HFF-Myc (cell line): ENCODE results near the gene KIF16B.

Experiments used
- DNase-seq: peaks from one replicate; pipeline ENCODE4 v3.0.0-alpha.2; 2011; ENCODE audit warnings: low read depth; ENCODE audit errors: extremely low read depth
- H3K4me3 ChIP-seq: replicated peaks from 2 replicates; pipeline ENCODE4 v1.5.1; 2011; ENCODE audit warnings: low read depth, mild to moderate bottlenecking, control low read depth, low read length
- TF ChIP-seq, protein P1 (sequence below): IDR thresholded peaks from 2 replicates; pipeline ENCODE4 v1.5.1; 2012; ENCODE audit warnings: mild to moderate bottlenecking, low read depth, low read length, control low read depth; ENCODE audit errors: missing control alignments

The KIF16B gene

DNA sequence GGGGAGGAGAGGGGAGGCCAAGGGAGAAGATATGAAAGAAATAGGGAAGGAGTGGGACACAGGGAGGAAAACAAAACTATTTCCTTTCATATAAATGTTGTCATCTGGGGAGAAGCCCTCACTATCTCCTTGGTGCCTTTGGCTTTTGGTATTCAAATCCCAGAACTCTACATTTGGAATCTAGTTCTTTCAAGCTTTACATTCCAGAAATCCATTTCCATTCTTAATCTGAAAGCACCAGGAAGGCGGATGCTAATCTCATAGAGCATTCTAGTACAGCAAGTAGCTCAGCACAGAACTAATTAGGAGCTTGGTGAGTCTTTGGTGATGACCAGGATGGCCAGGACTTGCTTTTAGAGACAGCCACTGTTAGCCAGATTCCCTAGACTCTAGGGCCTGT lies 177.9 kb downstream of the KIF16B start:
- TF ChIP-seq, protein P1, sequence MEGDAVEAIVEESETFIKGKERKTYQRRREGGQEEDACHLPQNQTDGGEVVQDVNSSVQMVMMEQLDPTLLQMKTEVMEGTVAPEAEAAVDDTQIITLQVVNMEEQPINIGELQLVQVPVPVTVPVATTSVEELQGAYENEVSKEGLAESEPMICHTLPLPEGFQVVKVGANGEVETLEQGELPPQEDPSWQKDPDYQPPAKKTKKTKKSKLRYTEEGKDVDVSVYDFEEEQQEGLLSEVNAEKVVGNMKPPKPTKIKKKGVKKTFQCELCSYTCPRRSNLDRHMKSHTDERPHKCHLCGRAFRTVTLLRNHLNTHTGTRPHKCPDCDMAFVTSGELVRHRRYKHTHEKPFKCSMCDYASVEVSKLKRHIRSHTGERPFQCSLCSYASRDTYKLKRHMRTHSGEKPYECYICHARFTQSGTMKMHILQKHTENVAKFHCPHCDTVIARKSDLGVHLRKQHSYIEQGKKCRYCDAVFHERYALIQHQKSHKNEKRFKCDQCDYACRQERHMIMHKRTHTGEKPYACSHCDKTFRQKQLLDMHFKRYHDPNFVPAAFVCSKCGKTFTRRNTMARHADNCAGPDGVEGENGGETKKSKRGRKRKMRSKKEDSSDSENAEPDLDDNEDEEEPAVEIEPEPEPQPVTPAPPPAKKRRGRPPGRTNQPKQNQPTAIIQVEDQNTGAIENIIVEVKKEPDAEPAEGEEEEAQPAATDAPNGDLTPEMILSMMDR = no peak
- DNase-seq = no peak

DNA sequence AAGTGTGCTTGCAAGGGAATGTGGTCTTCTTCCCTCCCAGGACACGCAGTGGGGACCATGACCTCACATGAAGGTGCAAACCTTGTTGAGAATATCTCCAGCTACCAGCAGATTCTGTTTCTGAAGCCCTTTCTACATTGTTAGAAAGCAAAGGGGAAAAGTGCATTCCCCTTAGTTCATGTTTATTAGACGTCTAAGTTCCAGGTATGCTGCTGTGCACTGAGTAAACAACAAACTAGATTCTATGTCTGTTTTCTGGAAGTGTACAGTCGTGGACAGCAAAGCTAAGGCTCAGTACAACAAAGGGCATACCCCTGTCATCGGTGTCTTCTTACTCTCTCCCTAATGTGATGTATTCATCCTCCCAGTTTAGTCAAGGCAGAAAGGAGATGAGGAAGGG lies 178.5 kb downstream of the KIF16B start:
- TF ChIP-seq, protein P1 = no peak
- DNase-seq = no peak
- H3K4me3 ChIP-seq = no peak overlapping the region

More for the DNA sequence above, 177.9 kb downstream of the KIF16B start:
- no peak overlapping the region for H3K4me3 ChIP-seq

DNA sequence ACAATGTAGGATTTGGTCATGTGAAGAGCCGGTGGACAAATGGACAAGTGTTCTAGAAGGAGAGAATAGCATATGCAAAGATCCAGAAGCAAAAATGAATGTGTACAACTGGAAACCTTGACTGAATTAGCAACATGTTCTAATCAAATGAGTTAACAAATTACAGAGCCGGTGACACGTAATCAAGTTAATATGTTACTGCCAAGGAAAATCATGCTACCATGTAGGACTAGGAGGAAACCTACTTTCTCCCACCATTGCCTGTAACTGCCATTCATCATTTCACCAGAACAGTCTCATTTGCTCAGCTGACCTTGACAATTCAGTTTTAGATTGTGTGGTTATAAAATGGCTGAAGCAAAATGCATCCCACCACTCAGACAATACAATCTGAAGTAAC lies 179.4 kb downstream of the KIF16B start:
- no peak overlapping the region for H3K4me3 ChIP-seq
- TF ChIP-seq, protein P1 = no peak
- DNase-seq = no peak

DNA sequence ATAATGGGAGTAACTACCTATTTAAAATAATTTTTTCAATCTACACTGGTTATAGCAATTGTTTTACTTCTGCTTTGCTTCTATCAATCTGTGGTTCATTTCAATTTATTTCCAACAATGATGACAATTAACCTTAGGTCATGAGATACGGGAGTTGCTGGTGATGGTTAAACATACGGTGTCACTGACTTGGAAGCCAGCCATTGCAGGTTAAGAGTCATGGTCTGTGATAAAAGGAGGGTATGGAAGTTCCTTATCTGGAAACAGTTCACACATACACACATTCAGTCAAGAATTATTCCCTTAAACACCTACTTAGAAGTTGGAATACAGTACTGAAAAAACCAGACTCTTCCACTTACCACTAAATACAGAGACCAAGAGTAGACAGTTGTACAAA lies 180.0 kb downstream of the KIF16B start:
- no peak for DNase-seq
- no peak overlapping the region for H3K4me3 ChIP-seq
- TF ChIP-seq, protein P1 = no peak

GRCh38 chr20:16392346-16392745 lies 180.9 kb downstream of the KIF16B start:
- DNase-seq = no peak
- TF ChIP-seq, protein P1 = no peak
- no peak overlapping the region for H3K4me3 ChIP-seq

GRCh38 chr20:16390991-16391390 lies 182.3 kb downstream of the KIF16B start:
- no peak for DNase-seq
- TF ChIP-seq, protein P1 = no peak
- no peak overlapping the region for H3K4me3 ChIP-seq

DNA sequence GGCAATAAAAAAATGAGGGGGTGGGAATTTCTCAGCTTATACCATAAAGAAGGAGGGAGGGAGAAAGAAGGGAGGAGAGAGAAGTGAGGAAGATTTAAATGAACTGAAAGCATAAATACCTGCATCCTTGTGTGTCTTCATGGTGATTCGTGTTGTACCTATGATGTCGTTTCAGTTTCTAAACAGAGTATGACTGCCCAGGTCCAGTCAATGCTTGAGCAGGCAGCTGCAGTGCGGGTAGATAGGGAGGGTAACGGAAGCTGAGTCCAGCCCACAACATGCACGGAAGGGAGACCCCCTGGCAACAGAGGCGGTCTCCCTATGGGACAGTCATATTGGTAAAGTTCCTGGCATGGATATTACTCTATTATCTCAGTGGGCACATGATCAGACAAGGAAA lies 184.5 kb downstream of the KIF16B start:
- TF ChIP-seq, protein P1 = no peak
- no peak overlapping the region for H3K4me3 ChIP-seq
- no peak for DNase-seq
